Measurements from ENCODE around the gene DEFB121.

The DEFB121 gene

GRCh38 chr20:31363295-31363694, 42.7 kb downstream of the DEFB121 start:
- no peak for DNase-seq (ENCODE audit: low spot score)

- DNase-seq (ENCODE audit: low spot score), result no peak
Measured at GRCh38 chr20:31355981-31356380, 50.0 kb downstream of the DEFB121 start.

Measured in CD4-positive, alpha-beta T cell treated with Interleukin-6 at 100 ng/mL for 8 hours (primary cell).